ENCODE results near the gene TSSK6. TPM values are rescaled to one million over a fixed set of nuclear protein-coding genes. Genes with fewer than 3 reads are reported as not detected.

Gene TSSK6
- total and polyA plus RNA-seq, 2 experiments from 2014 or later, result 0.63 to 4.9 TPM

DNA sequence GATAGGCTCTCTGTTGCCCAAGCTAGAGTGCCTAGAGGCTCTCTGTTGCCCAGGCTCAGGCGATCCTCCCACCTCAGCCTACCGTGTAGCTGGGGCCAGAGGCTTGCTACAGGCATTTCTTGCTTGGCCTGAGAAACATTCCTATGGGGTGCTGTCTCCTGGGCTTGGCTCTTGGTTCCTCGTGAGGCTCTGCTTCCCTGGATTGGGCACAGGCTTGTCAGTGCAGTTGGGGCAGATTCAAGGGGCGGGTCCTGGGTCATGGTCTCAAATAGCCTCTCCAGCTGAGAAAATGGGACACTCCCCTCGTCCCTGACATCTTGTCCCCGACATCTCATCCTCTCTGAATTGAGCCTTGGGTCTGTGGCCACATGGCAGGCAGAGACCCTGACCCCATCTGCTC lies 4.9 kb downstream of the TSSK6 start:
- H3K36me3 Mint-ChIP-seq (ENCODE audit: low read depth), result peaks cover 19% of the 10 kb centered on the region
- H3K4me1 ChIP-seq (ENCODE audit: insufficient read depth), result no peaks in the 10 kb centered on the region
- H3K27me3 Mint-ChIP-seq (ENCODE audit: insufficient read depth, low read depth, poor library complexity), result peaks cover 23% of the 10 kb centered on the region
- peaks cover 16% of the 10 kb centered on the region for H3K4me1 Mint-ChIP-seq
- no peaks in the 10 kb centered on the region for H4K20me1 ChIP-seq (replicated peaks; ENCODE audit: insufficient read depth)
- H3F3A ChIP-seq (replicated peaks; ENCODE audit: low read depth), result peaks cover 19% of the 10 kb centered on the region; the same call in 1 of the 2 replicates
- no peak overlapping the region for H3K4me2 ChIP-seq
- DNase-seq (ENCODE audit: low spot score) (peak; percentile 70), ATAC-seq (peak; percentile 58)
- H3K27me3 ChIP-seq (ENCODE audit: insufficient read depth), result no peaks in the 10 kb centered on the region
- H3K9me2 ChIP-seq (ENCODE audit: insufficient read depth), result no peaks in the 10 kb centered on the region
- no peaks in the 10 kb centered on the region; the same call in 2 of the 3 replicates for H3K9me3 Mint-ChIP-seq
- no peak overlapping the region for H3K4me3 Mint-ChIP-seq
- no peak overlapping the region for H3K4me3 ChIP-seq
- no peak overlapping the region for H3K27ac ChIP-seq (ENCODE audit: low read depth)
- peaks cover 4% of the 10 kb centered on the region; the same call in 1 of the 2 replicates for H3K36me3 ChIP-seq (ENCODE audit: insufficient read depth)
- TF ChIP-seq EZH2phosphoT487 (IDR thresholded peaks at IDR 0.05; ENCODE audit: unreplicated experiment), result no peak
- TF ChIP-seq, protein P1, sequence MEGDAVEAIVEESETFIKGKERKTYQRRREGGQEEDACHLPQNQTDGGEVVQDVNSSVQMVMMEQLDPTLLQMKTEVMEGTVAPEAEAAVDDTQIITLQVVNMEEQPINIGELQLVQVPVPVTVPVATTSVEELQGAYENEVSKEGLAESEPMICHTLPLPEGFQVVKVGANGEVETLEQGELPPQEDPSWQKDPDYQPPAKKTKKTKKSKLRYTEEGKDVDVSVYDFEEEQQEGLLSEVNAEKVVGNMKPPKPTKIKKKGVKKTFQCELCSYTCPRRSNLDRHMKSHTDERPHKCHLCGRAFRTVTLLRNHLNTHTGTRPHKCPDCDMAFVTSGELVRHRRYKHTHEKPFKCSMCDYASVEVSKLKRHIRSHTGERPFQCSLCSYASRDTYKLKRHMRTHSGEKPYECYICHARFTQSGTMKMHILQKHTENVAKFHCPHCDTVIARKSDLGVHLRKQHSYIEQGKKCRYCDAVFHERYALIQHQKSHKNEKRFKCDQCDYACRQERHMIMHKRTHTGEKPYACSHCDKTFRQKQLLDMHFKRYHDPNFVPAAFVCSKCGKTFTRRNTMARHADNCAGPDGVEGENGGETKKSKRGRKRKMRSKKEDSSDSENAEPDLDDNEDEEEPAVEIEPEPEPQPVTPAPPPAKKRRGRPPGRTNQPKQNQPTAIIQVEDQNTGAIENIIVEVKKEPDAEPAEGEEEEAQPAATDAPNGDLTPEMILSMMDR (conservative IDR thresholded peaks at IDR 0.05; ENCODE audit: low read depth in 2 of 2), result no peak
- TF ChIP-seq CREB1 (CRISPR knock-in tag; IDR thresholded peaks at IDR 0.05; ENCODE audit: low read depth), result no peak
- TF ChIP-seq, protein P2, sequence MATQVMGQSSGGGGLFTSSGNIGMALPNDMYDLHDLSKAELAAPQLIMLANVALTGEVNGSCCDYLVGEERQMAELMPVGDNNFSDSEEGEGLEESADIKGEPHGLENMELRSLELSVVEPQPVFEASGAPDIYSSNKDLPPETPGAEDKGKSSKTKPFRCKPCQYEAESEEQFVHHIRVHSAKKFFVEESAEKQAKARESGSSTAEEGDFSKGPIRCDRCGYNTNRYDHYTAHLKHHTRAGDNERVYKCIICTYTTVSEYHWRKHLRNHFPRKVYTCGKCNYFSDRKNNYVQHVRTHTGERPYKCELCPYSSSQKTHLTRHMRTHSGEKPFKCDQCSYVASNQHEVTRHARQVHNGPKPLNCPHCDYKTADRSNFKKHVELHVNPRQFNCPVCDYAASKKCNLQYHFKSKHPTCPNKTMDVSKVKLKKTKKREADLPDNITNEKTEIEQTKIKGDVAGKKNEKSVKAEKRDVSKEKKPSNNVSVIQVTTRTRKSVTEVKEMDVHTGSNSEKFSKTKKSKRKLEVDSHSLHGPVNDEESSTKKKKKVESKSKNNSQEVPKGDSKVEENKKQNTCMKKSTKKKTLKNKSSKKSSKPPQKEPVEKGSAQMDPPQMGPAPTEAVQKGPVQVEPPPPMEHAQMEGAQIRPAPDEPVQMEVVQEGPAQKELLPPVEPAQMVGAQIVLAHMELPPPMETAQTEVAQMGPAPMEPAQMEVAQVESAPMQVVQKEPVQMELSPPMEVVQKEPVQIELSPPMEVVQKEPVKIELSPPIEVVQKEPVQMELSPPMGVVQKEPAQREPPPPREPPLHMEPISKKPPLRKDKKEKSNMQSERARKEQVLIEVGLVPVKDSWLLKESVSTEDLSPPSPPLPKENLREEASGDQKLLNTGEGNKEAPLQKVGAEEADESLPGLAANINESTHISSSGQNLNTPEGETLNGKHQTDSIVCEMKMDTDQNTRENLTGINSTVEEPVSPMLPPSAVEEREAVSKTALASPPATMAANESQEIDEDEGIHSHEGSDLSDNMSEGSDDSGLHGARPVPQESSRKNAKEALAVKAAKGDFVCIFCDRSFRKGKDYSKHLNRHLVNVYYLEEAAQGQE (IDR thresholded peaks at IDR 0.05; ENCODE audit: unreplicated experiment), result no peak
- no peak overlapping the region for H2AFZ ChIP-seq
- H3K27ac Mint-ChIP-seq, result no peak overlapping the region
- H3K79me2 ChIP-seq (replicated peaks; ENCODE audit: insufficient read depth), result no peaks in the 10 kb centered on the region

DNA sequence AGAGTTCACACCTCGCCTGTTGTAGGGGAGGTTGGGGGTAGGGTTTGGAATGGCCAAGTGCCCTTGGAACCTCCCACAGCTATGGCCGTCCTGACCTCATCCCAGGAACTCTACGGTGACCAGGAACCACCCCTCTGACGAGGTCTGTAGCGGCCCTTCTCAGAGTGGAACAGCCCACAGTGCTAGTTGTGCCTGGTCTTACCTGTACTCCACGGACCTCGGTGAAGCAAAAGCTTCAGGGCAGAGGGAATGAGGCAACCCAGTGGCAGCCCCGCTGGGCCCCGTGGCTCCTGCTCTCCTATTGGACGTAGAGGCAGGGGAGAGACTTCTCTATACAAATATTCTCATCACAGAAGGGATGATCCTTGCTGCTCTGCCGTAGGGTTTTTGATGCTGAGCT lies 7.1 kb downstream of the TSSK6 start:
- Histone ChIP-seq H3K36me3 (ENCODE audit: insufficient read depth) (peaks cover 4% of the 10 kb centered on the region; the same call in 1 of the 2 replicates), H3K4me1 (ENCODE audit: insufficient read depth) (no peaks in the 10 kb centered on the region), H3K4me3 (no peak overlapping the region), H2AFZ (no peak overlapping the region), H3K27ac (ENCODE audit: low read depth) (no peak overlapping the region), H3K4me2 (no peak overlapping the region), H4K20me1 (replicated peaks; ENCODE audit: insufficient read depth) (peaks cover 11% of the 10 kb centered on the region), H3F3A (replicated peaks; ENCODE audit: low read depth) (peaks cover 28% of the 10 kb centered on the region), H3K27me3 (ENCODE audit: insufficient read depth) (no peaks in the 10 kb centered on the region), H3K79me2 (replicated peaks; ENCODE audit: insufficient read depth) (no peaks in the 10 kb centered on the region), H3K9me2 (ENCODE audit: insufficient read depth) (no peaks in the 10 kb centered on the region)
- Mint-ChIP-seq H3K9me3 (no peaks in the 10 kb centered on the region), H3K27ac (no peak overlapping the region), H3K27me3 (ENCODE audit: insufficient read depth, low read depth, poor library complexity) (peaks cover 22% of the 10 kb centered on the region), H3K4me1 (peaks cover 16% of the 10 kb centered on the region), H3K4me3 (no peak overlapping the region), H3K36me3 (ENCODE audit: low read depth) (peaks cover 34% of the 10 kb centered on the region)
- DNase-seq (ENCODE audit: low spot score) (no peak), ATAC-seq (peak; percentile 13)
- TF ChIP-seq NANOG (IDR thresholded peaks at IDR 0.05; ENCODE audit: borderline replicate concordance) (no peak), POLR2AphosphoS5 (IDR thresholded peaks at IDR 0.05; ENCODE audit: low read depth) (peak; percentile 31; the same call in 1 of the 2 replicates)

Data from GM23338 (cell line).